GM23338 (cell line): ENCODE measurements around the gene ZMYND8. TPM values are rescaled to one million over a fixed set of nuclear protein-coding genes. Genes with fewer than 3 reads are reported as not detected.
A peak's percentile ranks its signal among the peaks of the same experiment; 100 is the strongest.

ENCODE experiments used
- ATAC-seq: fragments of 200-7000 bp; cut with Tn5 transposase; 3 replicates; pipeline ENCODE4 v1.9.1; 2020
- DNase-seq: peaks from one replicate; pipeline ENCODE4 v3.0.0-alpha.2; 2015; ENCODE audit warnings: low spot score
- H2AFZ ChIP-seq: fragments of 200-600 bp; sonication (generic); 2 replicates; pipeline ENCODE4 v1.8.0; 2016; ENCODE audit warnings: antibody characterized with exemption, mild to moderate bottlenecking, moderate library complexity
- H3F3A ChIP-seq: fragments of 200-600 bp; sonication (generic); replicated peaks from 2 replicates; pipeline ENCODE4 v1.8.0; 2017; ENCODE audit warnings: antibody characterized with exemption, mixed run types, low read depth
- H3K27ac ChIP-seq: fragments of 200-600 bp; sonication (generic); 2 replicates; pipeline ENCODE4 v1.6.1; 2016; ENCODE audit warnings: low read depth
- H3K27me3 ChIP-seq: fragments of 200-600 bp; sonication (generic); 2 replicates; pipeline ENCODE4 v1.8.0; 2016; ENCODE audit warnings: mild to moderate bottlenecking, mixed run types, moderate library complexity; ENCODE audit not compliant: insufficient read depth
- H3K36me3 ChIP-seq: fragments of 200-600 bp; sonication (generic); 2 replicates; pipeline ENCODE4 v1.8.0; 2016; ENCODE audit warnings: mild to moderate bottlenecking; ENCODE audit not compliant: insufficient read depth
- H3K4me1 ChIP-seq: fragments of 200-600 bp; sonication (generic); 2 replicates; pipeline ENCODE4 v1.8.0; 2016; ENCODE audit warnings: mild to moderate bottlenecking, moderate library complexity; ENCODE audit not compliant: insufficient read depth
- H3K4me2 ChIP-seq: fragments of 200-600 bp; sonication (generic); 2 replicates; pipeline ENCODE4 v1.7.1; 2017; ENCODE audit warnings: mixed run types
- H3K4me3 ChIP-seq: fragments of 200-600 bp; sonication (generic); 2 replicates; pipeline ENCODE4 v1.6.1; 2016; ENCODE audit warnings: mixed run types
- H3K79me2 ChIP-seq: fragments of 200-600 bp; sonication (generic); replicated peaks from 2 replicates; pipeline ENCODE4 v1.8.0; 2017; ENCODE audit warnings: mild to moderate bottlenecking; ENCODE audit not compliant: insufficient read depth
- H3K9me2 ChIP-seq: fragments of 200-600 bp; sonication (generic); 2 replicates; pipeline ENCODE4 v1.8.0; 2017; ENCODE audit not compliant: insufficient read depth
- H4K20me1 ChIP-seq: fragments of 200-600 bp; sonication (generic); replicated peaks from 2 replicates; pipeline ENCODE4 v1.8.0; 2017; ENCODE audit warnings: mild to moderate bottlenecking; ENCODE audit not compliant: insufficient read depth
- H3K27ac Mint-ChIP-seq: 2 replicates; pipeline ENCODE4 v1.8.0; 2020; ENCODE audit warnings: inconsistent platforms, mild to moderate bottlenecking, moderate library complexity, mixed read lengths
- H3K27me3 Mint-ChIP-seq: 3 replicates; pipeline ENCODE4 v1.8.0; 2022; ENCODE audit warnings: low read depth, mild to moderate bottlenecking, moderate library complexity, mixed read lengths, inconsistent platforms; ENCODE audit not compliant: insufficient read depth, poor library complexity
- H3K36me3 Mint-ChIP-seq: 3 replicates; pipeline ENCODE4 v1.8.0; 2021; ENCODE audit warnings: low read depth, mild to moderate bottlenecking, inconsistent platforms, moderate library complexity, mixed read lengths
- H3K4me1 Mint-ChIP-seq: 3 replicates; pipeline ENCODE4 v1.8.0; 2020; ENCODE audit warnings: mild to moderate bottlenecking, inconsistent platforms, mixed read lengths
- H3K4me3 Mint-ChIP-seq: 3 replicates; pipeline ENCODE4 v1.8.0; 2021; ENCODE audit warnings: moderate library complexity, mild to moderate bottlenecking, inconsistent platforms, mixed read lengths
- H3K9me3 Mint-ChIP-seq: 3 replicates; pipeline ENCODE4 v1.8.0; 2020; ENCODE audit warnings: moderate library complexity, mild to moderate bottlenecking, inconsistent platforms, mixed read lengths
- CREB1 ChIP-seq: fragments of 250-450 bp; sonication (Bioruptor Pico); IDR thresholded peaks from 2 replicates; pipeline ENCODE4 v1.5.0; 2020; ENCODE audit warnings: low read depth, mild to moderate bottlenecking, moderate library complexity
- CTCF ChIP-seq, 2 experiments: fragments of 200-600 bp in 1 of 2; sonication (generic) in 1 of 2; conservative IDR thresholded peaks; 2 replicates each; pipeline versions ENCODE4 v1.5.1 to v1.6.1; 2016 to 2017; ENCODE audit warnings: antibody characterized with exemption in 2 of 2, low read depth in 2 of 2, mild to moderate bottlenecking in 2 of 2, moderate library complexity in 1 of 2
- EZH2 ChIP-seq: fragments of 200-600 bp; sonication (generic); IDR thresholded peaks from one replicate; pipeline ENCODE4 v1.8.0; 2017; ENCODE audit warnings: antibody characterized with exemption, mild to moderate bottlenecking, low read depth; ENCODE audit not compliant: unreplicated experiment
- EZH2phosphoT487 ChIP-seq: fragments of 200-600 bp; sonication (generic); IDR thresholded peaks from one replicate; pipeline ENCODE4 v1.8.1; 2018; ENCODE audit warnings: antibody characterized with exemption; ENCODE audit not compliant: unreplicated experiment
- JUNB ChIP-seq: IDR thresholded peaks from one replicate; pipeline ENCODE4 v1.6.1; 2016; ENCODE audit warnings: antibody characterized with exemption; ENCODE audit not compliant: unreplicated experiment
- NANOG ChIP-seq: IDR thresholded peaks from 2 replicates; pipeline ENCODE4 v1.6.1; 2016; ENCODE audit warnings: antibody characterized with exemption, borderline replicate concordance
- POLR2AphosphoS5 ChIP-seq: IDR thresholded peaks from 2 replicates; pipeline ENCODE4 v1.6.1; 2016; ENCODE audit warnings: antibody characterized with exemption, low read depth
- STAT1 ChIP-seq: IDR thresholded peaks from one replicate; pipeline ENCODE4 v1.6.1; 2016; ENCODE audit warnings: antibody characterized with exemption; ENCODE audit not compliant: unreplicated experiment
- ZNF114 ChIP-seq: fragments of 250-450 bp; sonication (Bioruptor Pico); IDR thresholded peaks from 2 replicates; pipeline ENCODE4 v1.5.0; 2020; ENCODE audit warnings: mild to moderate bottlenecking, moderate library complexity
- ZNF331 ChIP-seq: fragments of 250-450 bp; sonication (Bioruptor Pico); IDR thresholded peaks from 2 replicates; pipeline ENCODE4 v1.5.0; 2020; ENCODE audit warnings: low read depth, mild to moderate bottlenecking, moderate library complexity
- ZNF462 ChIP-seq: fragments of 250-450 bp; sonication (Bioruptor Pico); IDR thresholded peaks from 2 replicates; pipeline ENCODE4 v1.5.0; 2020; ENCODE audit warnings: mild to moderate bottlenecking, moderate library complexity
- polyA plus RNA-seq: library from polyadenylated mRNA; unstranded; fragments of >200 nt; fragmentation: Nextera tagmentation; extraction: Ambion mirVana; gene quantifications from 2 replicates; pipeline ENCODE4 v1.2.1, GENCODE V29; 2016
- total RNA-seq: library from RNA; depleted of rRNA; stranded (reverse); fragments of >200 nt; shearing (Covaris generic); gene quantifications from 2 replicates; pipeline ENCODE4 v1.2.3, GENCODE V29; 2014
- TF ChIP-seq, protein P1 (sequence below): IDR thresholded peaks from one replicate; pipeline ENCODE4 v1.6.1; 2018; ENCODE audit warnings: antibody characterized with exemption; ENCODE audit not compliant: unreplicated experiment
- TF ChIP-seq, protein P2 (sequence below): IDR thresholded peaks from 2 replicates; pipeline ENCODE4 v1.6.1; 2016; ENCODE audit warnings: antibody characterized with exemption

ZMYND8 gene
- total and polyA plus RNA-seq, 2 experiments from 2014 or later: 70.9 to 128 TPM

DNA sequence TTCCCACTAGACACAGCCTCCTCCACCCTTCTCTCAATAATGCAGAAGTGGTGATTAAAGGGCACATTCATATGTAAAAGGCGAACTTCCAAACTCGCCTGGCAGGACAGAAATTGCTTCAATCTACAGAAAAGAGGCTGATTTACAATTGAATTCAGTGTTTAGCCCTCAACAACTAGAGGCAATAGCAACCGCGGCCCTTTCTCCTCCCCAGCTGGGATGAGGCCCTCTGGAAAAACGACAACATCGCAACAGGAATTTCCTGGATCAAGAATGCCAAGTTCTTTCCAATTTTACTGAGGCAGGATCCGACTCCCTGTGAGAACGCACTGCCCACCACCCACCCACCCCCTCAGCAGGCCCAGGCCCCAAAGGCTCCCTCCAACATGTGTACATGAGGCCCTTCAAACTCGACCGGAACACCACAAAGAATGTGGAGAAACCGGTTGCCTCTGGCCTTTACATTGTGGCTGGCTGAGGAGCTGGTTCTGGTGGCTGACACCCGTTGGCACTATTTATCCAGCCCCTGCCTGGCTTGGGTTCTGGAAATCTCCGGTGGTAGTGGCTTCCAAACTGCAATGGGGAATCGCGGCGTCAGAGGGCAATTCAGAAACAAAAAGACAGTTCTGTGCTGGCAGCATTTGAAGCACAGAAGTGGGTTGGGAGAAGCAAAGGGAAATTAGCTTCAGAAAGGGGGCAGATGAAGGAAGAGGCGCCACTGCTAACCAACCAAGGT lies 36.8 kb downstream of the ZMYND8 start:
- H3F3A ChIP-seq: peaks cover 60% of the 10 kb centered on the region
- H3K79me2 ChIP-seq: peaks cover 67% of the 10 kb centered on the region
- no peaks in the 10 kb centered on the region for H3K36me3 ChIP-seq
- H3K9me2 ChIP-seq: no peaks in the 10 kb centered on the region
- Mint-ChIP-seq H3K9me3 (no peaks in the 10 kb centered on the region), H3K4me3 (peak overlapping the region; percentile 68), H3K27ac (peak overlapping the region; percentile 100), H3K4me1 (peaks cover 86% of the 10 kb centered on the region), H3K27me3 (peaks cover 53% of the 10 kb centered on the region), H3K36me3 (peaks cover 33% of the 10 kb centered on the region)
- H3K4me1 ChIP-seq: peaks cover 74% of the 10 kb centered on the region
- H3K27ac ChIP-seq: peak overlapping the region; percentile 100
- no peak overlapping the region for H2AFZ ChIP-seq
- TF ChIP-seq ZNF462 (no peak; the same call in 1 of the 2 replicates), ZNF331 (CRISPR knock-in tag) (no peak), POLR2AphosphoS5 (no peak; the same call in 1 of the 2 replicates), JUNB (no peak), EZH2 (no peak), NANOG (peak; percentile 96), ZNF114 (CRISPR knock-in tag) (no peak), CTCF (conservative IDR thresholded peaks at IDR 0.05; ENCODE audit: low read depth in 2 of 2) (no peak), EZH2phosphoT487 (no peak), CREB1 (CRISPR knock-in tag) (0 out of 2 replicates have a peak, but pooled peaks have one; percentile 19), STAT1 (no peak)
- TF ChIP-seq, protein P1, sequence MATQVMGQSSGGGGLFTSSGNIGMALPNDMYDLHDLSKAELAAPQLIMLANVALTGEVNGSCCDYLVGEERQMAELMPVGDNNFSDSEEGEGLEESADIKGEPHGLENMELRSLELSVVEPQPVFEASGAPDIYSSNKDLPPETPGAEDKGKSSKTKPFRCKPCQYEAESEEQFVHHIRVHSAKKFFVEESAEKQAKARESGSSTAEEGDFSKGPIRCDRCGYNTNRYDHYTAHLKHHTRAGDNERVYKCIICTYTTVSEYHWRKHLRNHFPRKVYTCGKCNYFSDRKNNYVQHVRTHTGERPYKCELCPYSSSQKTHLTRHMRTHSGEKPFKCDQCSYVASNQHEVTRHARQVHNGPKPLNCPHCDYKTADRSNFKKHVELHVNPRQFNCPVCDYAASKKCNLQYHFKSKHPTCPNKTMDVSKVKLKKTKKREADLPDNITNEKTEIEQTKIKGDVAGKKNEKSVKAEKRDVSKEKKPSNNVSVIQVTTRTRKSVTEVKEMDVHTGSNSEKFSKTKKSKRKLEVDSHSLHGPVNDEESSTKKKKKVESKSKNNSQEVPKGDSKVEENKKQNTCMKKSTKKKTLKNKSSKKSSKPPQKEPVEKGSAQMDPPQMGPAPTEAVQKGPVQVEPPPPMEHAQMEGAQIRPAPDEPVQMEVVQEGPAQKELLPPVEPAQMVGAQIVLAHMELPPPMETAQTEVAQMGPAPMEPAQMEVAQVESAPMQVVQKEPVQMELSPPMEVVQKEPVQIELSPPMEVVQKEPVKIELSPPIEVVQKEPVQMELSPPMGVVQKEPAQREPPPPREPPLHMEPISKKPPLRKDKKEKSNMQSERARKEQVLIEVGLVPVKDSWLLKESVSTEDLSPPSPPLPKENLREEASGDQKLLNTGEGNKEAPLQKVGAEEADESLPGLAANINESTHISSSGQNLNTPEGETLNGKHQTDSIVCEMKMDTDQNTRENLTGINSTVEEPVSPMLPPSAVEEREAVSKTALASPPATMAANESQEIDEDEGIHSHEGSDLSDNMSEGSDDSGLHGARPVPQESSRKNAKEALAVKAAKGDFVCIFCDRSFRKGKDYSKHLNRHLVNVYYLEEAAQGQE: peak; percentile 40
- TF ChIP-seq, protein P2, sequence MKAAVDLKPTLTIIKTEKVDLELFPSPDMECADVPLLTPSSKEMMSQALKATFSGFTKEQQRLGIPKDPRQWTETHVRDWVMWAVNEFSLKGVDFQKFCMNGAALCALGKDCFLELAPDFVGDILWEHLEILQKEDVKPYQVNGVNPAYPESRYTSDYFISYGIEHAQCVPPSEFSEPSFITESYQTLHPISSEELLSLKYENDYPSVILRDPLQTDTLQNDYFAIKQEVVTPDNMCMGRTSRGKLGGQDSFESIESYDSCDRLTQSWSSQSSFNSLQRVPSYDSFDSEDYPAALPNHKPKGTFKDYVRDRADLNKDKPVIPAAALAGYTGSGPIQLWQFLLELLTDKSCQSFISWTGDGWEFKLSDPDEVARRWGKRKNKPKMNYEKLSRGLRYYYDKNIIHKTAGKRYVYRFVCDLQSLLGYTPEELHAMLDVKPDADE: peak; percentile 77; the same call in 1 of the 2 replicates
- no peaks in the 10 kb centered on the region for H4K20me1 ChIP-seq
- DNase-seq (peak; percentile 98), ATAC-seq (peak; percentile 51)
- H3K4me2 ChIP-seq: peak overlapping the region; percentile 69
- no peaks in the 10 kb centered on the region for H3K27me3 ChIP-seq
- H3K4me3 ChIP-seq: peak overlapping the region; percentile 49
